ENCODE measurements around the gene WWOX.
"Not testable (repeated sequence)": the region's sequence is repeated elsewhere in the genome, so short reads cannot be mapped to it uniquely, and the experiment has no call there.

Gene WWOX

DNA sequence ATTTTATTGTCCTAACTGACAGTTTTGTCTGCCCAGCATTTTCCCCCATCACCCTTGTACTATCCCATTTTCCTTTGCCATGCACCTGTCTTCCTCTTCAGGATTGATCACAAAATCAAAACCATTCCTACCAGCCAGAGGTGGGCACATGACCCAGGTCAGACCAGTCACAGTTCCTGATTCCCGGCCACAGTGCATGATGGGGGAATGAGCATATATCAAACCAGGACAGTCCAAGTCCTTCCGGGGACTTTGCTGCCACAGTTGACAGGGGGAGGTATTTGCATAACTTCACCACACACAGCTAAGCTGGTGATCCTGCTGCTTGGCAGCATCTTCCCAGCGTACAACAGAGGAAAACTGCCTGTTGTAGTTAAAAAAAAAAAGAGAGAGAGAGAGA, 493.9 kb downstream of the WWOX start:
- no peak for DNase-seq

GRCh38 chr16:78594191-78594590, 494.7 kb downstream of the WWOX start:
- no peak for DNase-seq

GRCh38 chr16:78596348-78596995, 497.0 kb downstream of the WWOX start:
- DNase-seq = no peak

DNA sequence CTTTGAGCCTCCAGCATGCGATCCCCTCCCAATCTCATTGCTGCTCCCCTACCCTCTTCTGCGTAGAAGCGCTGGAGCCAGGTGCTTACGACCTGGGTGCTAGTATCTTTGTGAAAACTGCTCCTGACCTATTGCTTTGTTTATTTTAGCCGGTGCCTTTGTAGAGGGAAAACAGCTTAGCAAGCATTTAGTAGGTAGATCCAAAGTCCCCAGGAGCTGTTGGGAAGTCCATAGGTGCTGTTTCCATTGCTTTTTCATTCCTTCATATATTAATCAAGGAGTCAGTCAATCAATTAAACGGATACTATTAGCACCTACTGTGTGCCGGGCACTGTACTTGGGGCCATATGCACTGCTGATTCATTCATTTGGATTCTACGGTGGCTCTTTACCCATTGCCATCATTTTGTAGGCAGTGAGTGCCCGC, 497.6 kb downstream of the WWOX start:
- no peak for DNase-seq

DNA sequence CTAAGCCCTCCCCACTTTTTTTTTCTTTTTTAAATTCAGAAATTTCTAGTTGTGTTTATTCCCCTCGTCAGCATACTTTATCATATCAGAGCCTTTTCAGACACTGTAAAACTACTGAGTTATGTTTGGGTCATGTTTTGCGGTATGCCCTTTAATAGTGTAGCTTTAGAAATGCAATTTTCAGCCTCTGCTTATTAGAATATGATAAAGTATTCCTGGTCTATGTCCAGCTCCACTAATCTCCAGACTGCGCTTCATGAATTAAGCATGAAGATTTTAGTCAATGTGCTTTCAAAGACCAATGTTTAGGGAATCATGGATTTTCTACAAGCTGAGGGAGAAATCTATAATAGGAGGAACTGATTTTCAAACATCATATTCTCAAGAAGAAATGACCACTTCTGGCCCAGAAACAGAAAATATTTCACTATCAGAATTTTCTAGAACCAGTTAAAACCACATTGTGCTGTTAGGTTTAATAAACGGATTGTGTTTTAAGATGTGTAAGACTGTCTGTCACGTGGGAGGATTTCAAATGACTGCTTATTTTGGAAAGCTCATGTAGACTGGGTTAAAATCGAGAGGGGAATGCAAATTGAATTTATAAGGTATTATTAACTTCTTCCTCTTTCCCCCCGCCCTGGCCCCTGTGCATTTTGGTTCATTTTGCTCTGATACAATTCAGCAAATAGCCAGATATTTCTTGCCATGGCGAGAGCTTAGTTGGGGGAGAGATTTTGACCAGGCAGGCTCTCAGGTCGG, 498.5 kb downstream of the WWOX start:
- DNase-seq = no peak

DNA sequence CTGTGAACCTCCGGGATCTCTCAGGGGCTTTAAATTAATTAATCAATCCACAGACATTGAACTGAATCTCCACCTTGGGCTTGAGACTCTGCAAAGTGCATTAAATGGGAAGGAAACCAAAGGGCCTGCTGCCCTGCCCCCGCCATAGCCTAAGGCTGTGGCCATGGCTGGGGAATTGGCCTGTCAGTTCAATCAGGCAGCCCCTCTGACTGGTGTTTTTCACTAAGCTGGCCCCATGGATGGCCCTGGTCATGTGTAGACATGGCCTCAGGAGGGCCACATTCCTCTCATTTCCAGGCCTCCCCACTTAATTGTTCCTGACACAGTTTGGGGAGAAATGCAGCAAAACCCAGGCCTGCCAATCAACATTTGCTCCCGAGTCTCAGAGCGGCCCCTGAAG, 499.8 kb downstream of the WWOX start:
- no peak for DNase-seq

DNA sequence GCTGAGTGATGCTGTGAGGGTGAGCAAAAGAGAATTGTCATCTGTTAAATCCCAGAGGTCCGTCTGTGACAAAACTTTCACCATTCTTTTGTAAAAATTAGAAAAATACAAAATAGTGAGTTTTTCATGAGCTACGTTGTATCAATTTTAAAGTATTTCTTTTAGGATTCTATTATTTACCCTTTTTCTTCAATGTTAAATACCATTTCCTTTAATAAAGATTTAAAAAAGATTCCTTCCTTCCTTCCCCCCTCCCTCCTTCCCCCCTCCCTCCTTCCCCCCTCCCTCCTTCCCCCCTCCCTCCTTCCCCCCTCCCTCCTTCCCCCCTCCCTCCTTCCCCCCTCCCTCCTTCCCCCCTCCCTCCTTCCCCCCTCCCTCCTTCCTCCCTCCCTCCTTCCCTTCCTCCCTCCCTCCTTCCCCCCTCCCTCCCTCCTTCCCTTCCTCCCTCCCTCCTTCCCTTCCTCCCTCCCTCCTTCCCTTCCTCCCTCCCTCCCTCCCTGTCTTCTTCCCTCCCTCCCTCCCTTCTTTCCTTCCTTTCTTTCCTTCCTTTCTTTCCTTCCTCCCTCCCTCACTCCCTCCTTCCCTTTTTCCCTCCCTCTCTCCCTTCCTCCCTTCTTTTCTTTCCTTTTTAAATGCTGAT, 505.1 kb downstream of the WWOX start:
- DNase-seq = not testable (repeated sequence)

DNA sequence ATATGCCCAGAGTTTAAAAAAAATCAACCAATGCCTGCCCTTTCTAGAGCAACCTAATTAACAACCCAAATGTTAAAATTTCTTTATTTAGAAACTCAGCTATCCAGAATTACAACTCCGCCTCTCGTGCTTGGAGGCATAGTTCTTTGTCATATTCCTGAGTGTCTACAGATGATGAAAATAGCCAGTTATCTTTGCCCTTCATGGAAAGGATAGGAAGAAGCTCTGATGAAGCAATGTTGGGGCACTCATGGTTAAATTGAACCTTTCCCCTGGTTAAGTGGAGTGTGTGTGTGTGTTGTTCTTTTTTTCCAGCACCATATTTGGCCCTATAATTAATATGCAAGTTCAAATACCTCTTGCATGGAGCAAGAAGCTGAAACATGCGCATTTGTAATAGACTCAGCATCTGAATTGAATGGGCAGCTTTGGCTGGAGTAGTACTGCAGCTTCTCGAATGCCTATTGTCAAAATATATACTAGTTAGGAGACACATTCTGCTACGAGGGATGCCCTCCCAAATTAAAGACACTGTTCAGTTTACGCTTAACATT, 506.2 kb downstream of the WWOX start:
- DNase-seq = no peak

DNA sequence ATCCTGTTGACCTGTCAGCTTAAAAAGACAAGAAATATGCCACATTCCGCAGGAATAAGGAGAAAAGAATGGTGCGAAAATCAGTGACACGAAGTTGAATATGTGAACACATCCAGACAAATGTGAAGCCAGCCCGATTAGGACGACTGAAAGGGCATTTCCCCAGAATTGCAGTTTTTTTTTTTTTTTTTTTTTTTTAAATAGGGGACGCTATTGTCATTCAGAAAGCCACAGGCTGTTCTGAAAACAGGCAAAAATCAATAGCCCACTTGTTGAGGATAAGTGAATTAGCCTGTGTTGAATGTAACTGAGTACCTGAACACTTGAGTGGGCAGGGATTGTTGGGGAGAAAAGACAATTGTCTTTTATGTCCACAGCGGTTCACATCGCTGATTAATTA, 507.1 kb downstream of the WWOX start:
- no peak for DNase-seq

GRCh38 chr16:78607022-78607421, 507.6 kb downstream of the WWOX start:
- DNase-seq = no peak

DNA sequence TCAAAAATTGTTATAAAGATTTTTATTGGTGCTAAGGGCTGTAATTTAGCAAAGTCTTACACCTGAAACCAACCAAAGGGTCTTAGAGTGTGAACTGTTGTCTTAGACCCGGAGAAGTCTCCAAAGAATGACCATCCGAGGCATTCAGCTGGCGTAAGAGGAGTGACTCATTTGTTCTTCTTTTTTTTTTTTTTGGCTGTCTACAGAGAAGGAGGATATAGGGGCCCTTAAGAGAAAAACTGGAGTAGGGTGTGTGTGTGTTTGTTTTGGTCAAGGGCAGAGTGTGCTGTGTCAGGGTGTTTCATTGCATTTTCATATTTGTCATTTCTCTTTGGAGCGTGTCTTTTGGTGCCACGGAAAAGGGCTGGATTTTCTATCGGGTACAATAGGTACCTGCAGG, 508.0 kb downstream of the WWOX start:
- DNase-seq = no peak

GRCh38 chr16:78608305-78608776, 508.9 kb downstream of the WWOX start:
- no peak for DNase-seq

DNA sequence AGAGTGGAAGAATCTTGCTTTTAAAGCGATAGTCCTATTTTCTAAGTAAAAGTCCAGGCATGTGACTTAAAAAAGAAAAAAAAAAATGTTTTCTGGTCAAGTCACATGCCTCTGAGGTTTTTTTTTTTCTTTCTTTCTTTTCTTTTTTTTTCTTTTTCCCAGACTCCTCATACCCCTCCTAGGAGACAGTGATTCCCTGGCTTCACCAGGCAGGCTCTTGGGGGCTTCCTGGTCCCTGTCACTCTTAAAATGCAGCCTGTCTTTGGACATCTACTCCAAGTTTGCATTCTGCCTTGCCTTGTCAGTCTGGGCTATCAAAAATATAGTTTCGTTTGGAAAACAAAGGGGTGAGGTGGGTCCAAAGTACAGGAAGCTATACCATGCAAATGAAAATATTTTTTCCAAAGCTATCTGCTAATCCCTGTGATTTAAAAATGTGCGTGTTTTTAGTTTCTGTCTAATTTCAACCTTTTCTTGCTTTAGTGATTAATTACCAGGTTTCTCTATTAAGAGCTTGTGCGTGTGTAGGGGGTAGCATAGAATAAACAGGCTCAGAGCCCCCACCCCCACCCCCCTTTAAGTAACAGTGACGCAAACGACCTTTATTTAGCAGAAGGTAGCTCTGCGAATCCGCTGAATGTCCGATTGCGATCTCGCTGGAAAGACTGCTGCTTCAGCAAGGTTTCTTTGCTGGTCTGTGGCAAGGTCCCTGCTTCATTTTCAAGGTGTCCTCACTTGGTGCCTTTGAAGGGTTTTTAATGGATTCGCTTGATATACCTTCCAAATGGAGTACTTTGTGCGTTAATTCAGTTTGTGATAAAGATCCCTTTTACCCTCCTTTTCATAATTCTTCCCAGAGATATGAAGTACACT, 510.2 kb downstream of the WWOX start:
- DNase-seq = no peak

DNA sequence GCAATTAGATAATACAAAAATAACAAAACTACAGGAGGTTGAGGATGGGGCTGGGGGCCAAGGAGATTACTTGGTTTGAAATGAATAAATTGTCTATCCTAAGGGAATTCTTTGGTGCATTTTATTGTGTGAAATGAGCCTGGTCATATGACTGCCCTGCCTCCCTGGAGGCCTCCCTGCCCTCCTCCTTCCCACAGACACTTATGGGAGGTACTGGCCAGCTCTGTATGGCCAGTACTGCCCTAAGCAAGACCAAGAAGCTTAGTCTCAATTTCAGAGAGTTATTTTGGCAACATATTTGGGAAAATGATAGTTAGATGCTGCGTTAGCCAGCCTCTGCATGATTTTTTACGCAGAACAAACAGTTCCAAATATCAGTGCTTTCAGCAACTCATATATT, 511.9 kb downstream of the WWOX start:
- DNase-seq = no peak

GRCh38 chr16:78619811-78620210, 520.4 kb downstream of the WWOX start:
- no peak for DNase-seq

- no peak for DNase-seq
Observed at GRCh38 chr16:78620291-78620690, 520.8 kb downstream of the WWOX start.

DNA sequence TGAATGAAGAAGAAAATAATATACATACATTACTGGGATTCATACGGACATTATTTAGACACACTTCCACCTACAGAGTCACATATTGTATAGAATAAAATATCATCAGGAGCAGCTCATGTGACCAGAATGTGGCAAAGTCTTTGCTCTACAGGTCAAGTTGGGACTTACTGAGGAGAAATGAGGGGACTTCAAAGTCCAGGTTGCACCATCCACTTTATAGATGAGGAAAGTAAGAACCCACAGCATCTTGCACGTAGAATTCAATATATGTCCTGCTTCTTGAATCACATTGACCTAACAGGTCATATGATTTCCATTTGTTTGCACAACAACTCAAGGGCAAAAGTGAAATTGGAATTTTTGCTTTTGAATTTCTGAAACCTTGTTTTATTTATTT, 524.3 kb downstream of the WWOX start:
- no peak for DNase-seq

DNA sequence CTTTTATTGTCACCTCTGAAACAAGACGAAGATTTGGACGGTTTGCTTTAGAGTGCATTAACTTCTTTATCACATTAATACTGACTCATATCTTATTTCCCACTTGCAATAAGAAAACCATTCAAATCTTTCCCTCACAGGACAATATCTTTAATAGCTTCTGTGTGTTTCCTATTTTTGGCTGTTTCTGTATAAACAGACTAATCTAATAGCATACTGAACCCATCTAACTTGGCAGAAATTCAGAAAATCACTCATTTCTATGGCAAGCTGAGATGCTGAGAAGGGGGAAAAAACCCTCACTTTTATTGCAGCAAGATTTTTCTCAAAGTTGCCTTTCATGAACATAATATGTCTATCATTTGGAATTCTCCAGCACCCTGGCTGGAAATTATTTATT, 524.9 kb downstream of the WWOX start:
- DNase-seq = no peak

GRCh38 chr16:78628461-78629045, 529.1 kb downstream of the WWOX start:
- DNase-seq = no peak

GRCh38 chr16:78629173-78629572, 529.7 kb downstream of the WWOX start:
- DNase-seq = no peak

DNA sequence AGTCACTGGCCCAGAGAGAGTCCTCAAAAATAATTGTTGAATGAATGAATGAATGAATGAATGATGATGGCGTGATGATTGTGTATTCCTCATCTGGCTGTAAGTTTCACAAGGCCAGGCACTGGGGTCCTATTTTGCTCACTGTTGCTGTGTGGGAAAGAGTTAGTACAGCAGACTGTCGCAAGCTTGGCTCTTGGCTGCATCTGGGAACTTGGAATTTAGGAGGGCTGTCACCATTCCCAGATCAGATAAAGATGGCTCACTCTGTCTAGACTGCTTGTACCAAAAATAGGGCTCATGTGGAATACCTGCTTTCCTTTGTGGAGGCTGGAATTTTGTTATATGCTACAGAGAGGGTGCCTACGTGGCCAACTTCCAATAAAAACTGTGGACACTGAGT, 530.6 kb downstream of the WWOX start:
- DNase-seq = no peak

DNA sequence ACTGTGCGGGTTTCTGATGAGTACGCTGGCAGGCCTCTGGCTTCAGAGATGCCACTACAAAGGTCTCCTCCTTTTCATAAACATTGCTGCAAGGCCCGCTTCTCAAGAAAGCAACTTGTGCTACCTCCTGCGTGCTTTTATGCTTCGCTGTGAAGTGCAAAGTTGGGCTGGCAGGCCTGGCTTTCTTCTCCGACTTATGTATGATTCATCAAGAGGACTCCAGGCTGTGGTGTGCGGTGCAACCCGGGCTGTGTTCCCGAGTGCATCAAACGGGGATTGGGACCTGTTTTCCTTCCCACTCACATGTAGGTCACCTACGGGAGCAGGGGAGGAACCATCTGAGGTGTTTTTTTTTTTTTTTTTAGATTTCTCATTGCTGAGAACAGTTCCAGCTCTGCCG, 534.1 kb downstream of the WWOX start:
- no peak for DNase-seq

Data from NK-92 treated with Interleukin-12 subunit alpha and Interleukin-12 subunit beta, amount 100 ng/mL, for 24 hours (cell line).